ENCODE data around the gene ZNF236. TPM values are rescaled to one million over a fixed set of nuclear protein-coding genes. Genes with fewer than 3 reads are reported as not detected.
"Not testable (repeated sequence)": the region's sequence is repeated elsewhere in the genome, so short reads cannot be mapped to it uniquely, and the experiment has no call there.

Gene ZNF236
- polyA plus RNA-seq, 4 donors, result 9.7 to 12.8 (median 10.8) TPM

- no peak for DNase-seq (ENCODE audit: low read depth in 4 of 4, low spot score in 3 of 4)
These were observed 116.3 kb downstream of the ZNF236 start for GRCh38 chr18:76938619-76939018.

DNA sequence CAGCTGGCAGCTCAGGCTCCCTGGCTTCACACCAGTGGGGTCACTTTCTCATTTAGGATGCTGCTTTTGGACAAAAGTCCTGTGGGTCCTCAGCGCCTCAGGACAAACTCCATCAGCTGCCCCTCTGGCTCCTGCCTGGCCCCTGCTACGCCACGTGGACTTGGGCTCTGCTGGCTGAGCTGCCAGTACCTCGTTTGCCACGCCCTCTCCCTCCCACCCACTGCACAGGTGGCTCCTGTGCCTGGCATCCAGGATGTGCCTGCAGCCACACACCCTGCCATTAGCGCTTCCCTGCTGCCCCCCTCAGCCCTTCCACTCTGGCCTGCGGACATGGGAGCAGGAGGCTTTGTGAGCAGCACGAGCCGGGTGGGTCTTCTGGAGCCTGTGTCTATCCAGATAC, 118.9 kb downstream of the ZNF236 start:
- no peak for DNase-seq (ENCODE audit: low read depth in 4 of 4, low spot score in 3 of 4)

DNA sequence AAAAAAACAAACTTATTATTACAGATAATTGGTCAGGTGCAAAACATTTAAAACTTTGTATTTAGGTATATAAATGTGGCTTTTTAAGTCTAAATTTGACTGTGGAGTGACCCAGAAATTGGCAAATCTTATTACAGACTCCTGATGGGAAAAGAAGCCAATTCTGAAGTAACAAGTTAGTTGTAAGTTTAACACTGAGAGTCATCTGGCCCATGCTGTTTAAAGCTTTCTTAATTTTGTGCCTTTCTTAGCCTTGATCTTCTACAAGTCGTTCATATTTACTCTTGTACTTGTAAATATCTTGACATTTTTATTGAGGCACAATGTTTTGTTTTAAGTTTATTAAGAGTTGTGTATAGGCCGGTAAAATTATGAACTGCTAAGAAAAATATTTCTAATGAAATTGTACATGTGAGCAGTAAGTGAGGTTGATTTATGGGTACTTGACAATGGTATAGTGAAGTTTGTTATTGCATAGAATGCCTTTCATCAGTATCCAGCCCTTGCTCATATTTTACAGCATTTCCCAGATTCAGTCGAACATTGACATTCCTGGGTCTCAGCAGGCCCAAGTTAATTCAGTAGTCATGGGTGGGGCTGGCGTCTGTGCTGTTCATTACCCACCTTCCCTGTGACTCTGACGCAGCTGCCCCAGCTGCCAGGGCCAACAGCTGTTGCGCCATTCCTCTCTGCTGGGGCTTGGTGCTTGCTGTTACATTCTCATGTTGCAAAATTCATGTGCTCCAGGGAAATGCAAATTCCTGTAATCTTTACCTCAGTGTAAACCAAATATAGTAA, 121.4 kb downstream of the ZNF236 start:
- DNase-seq (ENCODE audit: low read depth in 4 of 4, low spot score in 3 of 4), result no peak

- not testable (repeated sequence) for DNase-seq (ENCODE audit: low read depth in 4 of 4, low spot score in 3 of 4)
These were observed 122.0 kb downstream of the ZNF236 start for GRCh38 chr18:76944346-76944745.

GRCh38 chr18:76948345-76948744, 126.0 kb downstream of the ZNF236 start:
- DNase-seq (ENCODE audit: low read depth in 4 of 4, low spot score in 3 of 4), result no peak

GRCh38 chr18:76951456-76952247, 129.3 kb downstream of the ZNF236 start:
- DNase-seq (ENCODE audit: low read depth in 4 of 4, low spot score in 3 of 4), result no peak

- no peak for DNase-seq (ENCODE audit: low read depth in 4 of 4, low spot score in 3 of 4)
These were observed 130.4 kb downstream of the ZNF236 start for GRCh38 chr18:76952747-76953146.

DNA sequence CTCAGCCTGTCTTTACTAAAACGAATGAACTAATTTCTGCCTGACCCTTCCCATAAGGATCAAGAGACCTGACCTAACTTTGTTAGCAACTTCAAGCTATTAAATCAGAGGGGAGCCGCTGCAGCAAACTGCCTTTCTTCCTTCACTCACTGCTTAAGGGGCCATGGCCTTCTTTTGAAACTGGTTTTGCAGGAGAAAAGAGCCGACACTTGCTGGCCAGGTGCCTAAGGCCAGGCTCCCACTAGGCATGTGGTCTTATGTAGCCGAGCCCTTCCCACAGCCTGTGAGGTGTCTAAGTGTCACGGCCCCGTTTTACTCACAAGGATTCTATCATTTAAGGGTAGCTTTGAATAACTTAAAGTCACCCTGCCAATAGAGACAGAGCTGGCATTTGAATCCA, 130.8 kb downstream of the ZNF236 start:
- DNase-seq (ENCODE audit: low read depth in 4 of 4, low spot score in 3 of 4), result no peak

- DNase-seq (ENCODE audit: low read depth in 4 of 4, low spot score in 3 of 4), result peak in 1 of 4 donors; percentile 43
These were observed 131.4 kb downstream of the ZNF236 start for GRCh38 chr18:76953583-76954233.

DNA sequence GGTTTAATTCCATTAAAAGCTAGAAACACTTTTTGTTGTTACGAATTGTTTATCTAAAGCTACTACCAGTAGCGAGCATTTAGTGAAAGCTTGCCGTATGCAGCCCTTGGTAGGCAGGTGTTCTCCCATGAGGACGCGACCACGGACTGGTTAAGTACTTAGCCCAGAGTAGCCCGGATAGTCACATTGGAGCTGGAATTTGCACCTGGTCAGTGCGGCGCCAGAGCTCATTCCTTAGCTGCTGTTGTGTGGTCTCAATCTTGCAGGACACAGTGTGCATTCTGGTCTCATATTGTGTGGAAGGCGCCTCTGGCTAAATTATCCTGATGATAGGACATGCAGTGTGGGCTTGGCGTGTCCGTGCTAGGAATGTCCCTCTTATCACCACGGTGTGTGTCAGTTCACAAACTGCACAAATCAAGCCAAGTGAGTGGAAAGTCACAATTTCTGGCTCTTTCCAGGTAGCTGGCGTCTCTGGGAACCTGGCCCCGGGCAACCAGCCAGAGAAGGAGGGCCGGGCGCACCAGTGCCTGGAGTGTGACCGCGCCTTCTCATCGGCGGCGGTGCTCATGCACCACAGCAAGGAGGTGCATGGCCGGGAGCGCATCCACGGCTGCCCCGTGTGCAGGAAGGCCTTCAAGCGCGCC, 133.3 kb downstream of the ZNF236 start:
- DNase-seq (ENCODE audit: low read depth in 4 of 4, low spot score in 3 of 4), result no peak

- no peak for DNase-seq (ENCODE audit: low read depth in 4 of 4, low spot score in 3 of 4)
These were observed 134.3 kb downstream of the ZNF236 start for GRCh38 chr18:76956648-76957047.

GRCh38 chr18:76957384-76958355, 135.3 kb downstream of the ZNF236 start:
- no peak for DNase-seq (ENCODE audit: low read depth in 4 of 4, low spot score in 3 of 4)

- no peak for DNase-seq (ENCODE audit: low read depth in 4 of 4, low spot score in 3 of 4)
These were observed 136.5 kb downstream of the ZNF236 start for GRCh38 chr18:76958692-76959341.

DNA sequence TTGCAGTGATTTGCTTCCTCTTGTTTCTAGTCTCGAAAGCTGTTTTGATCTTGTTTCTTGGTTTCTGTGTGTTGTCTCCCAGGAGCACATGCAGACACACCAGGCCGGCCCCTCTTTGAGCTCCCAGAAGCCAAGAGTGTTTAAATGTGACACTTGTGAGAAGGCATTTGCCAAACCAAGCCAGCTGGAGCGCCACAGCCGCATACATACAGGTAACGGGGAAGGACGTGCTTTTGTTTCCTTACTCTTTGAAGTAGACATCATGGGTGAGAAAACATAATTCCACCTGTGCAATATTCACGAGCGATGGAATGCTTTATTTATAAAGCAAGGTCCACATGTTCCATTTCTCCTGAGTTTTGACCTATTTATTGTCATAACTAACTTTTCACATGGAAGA, 137.2 kb downstream of the ZNF236 start:
- DNase-seq (ENCODE audit: low read depth in 4 of 4, low spot score in 3 of 4), result no peak

DNA sequence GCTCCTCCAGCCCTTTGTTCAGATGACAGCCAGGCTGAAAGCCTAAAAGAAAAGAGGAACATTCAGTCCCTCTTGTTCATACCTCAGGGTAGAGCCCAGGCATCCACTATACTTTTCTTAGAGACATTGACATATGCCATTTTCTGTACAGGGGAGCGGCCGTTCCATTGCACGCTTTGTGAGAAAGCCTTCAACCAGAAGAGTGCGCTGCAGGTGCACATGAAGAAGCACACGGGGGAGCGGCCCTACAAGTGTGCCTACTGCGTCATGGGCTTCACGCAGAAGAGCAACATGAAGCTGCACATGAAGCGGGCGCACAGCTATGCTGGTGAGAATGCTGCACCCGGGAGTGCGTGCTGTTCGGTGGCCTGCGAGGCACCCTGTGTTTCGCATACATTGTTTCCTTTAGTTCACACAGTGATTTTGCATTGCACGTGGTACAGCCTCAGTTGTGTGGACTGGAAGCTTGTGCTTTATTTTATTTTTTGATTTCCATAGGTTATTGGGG, 138.2 kb downstream of the ZNF236 start:
- no peak for DNase-seq (ENCODE audit: low read depth in 4 of 4, low spot score in 3 of 4)

DNA sequence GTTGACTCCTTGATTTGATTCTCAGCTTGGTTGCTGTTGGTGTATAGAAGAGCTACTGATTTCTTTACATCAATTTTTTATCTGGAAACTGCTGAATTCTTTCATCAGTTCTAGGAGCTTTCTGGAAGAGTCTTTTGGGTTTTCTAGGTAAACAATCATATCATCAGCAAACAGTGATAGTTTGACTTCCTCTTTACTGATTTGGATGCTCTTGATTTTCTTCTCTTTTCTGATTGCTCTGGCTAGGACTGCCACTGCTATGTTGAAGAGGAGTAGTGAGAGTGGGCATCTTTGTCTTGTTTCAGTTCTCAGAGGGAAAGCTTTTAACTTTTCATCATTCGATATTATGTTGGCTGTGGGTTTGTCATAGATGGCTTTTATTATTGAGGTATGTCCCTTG, 140.5 kb downstream of the ZNF236 start:
- no peak for DNase-seq (ENCODE audit: low read depth in 4 of 4, low spot score in 3 of 4)

DNA sequence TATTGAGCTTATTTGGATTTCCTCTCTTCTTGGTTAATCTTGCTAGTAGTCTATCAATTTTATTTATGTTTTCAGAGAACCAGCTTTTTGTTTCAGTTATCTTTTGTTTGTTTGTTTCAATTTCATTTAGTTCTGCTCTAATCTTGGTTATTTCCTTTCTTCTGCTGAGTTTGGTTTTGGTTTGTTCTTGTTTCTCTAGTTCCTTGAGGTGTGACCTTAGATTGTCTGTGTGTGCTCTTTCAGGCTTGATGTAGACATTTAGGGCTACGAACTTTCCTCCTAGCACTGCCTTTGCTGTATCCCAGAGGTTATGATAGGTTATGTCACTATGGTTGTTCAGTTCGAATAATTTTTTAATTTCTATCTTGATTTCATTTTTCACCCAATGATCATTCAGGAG, 141.6 kb downstream of the ZNF236 start:
- no peak for DNase-seq (ENCODE audit: low read depth in 4 of 4, low spot score in 3 of 4)

- not testable (repeated sequence) for DNase-seq (ENCODE audit: low read depth in 4 of 4, low spot score in 3 of 4)
These were observed 143.3 kb downstream of the ZNF236 start for GRCh38 chr18:76965555-76966151.

DNA sequence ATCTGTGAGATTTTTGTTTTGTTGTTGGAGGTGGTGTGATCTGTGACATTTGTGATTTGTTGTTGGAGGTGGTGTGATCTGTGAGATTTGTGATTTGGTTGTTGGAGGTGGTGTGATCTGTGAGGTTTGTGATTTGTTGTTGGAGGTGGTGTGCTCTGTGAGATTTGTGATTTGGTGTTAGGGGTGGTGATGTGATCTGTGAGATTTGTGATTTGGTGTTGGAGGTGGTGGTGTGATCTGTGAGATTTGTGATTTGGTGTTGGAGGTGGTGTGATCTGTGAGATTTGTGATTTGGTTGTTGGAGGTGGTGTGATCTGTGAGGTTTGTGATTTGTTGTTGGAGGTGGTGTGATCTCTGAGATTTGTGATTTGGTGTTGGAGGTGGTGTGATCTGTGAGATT, 144.9 kb downstream of the ZNF236 start:
- not testable (repeated sequence) for DNase-seq (ENCODE audit: low read depth in 4 of 4, low spot score in 3 of 4)
